HG02970 (cell line): ENCODE data around the gene CP.
"Not testable (repeated sequence)": the region's sequence is repeated elsewhere in the genome, so short reads cannot be mapped to it uniquely, and the experiment has no call there.

Source experiments
- ATAC-seq: cut with Tn5 transposase; IDR thresholded peaks from one replicate; pipeline ENCODE4 v1.9.1; 2021; ENCODE audit warnings: mild to moderate bottlenecking, moderate library complexity, moderate number of reproducible peaks; ENCODE audit not compliant: unreplicated experiment, low FRiP score

The CP gene

GRCh38 chr3:149221783-149222517 lies at the start of gene CP:
CP (minus strand) TSS chr3:149221829; CDS start chr3:149221792, 37 bp downstream.
- ATAC-seq: no peak

GRCh38 chr3:149270180-149270579 lies 48.6 kb upstream of the CP start:
- ATAC-seq: no peak

GRCh38 chr3:149269687-149270086 lies 48.1 kb upstream of the CP start:
- no peak for ATAC-seq

GRCh38 chr3:149267565-149267964 lies 45.9 kb upstream of the CP start:
- ATAC-seq: no peak

GRCh38 chr3:149266736-149267135 lies 45.1 kb upstream of the CP start:
- ATAC-seq: no peak

GRCh38 chr3:149263856-149264255 lies 42.2 kb upstream of the CP start:
- no peak for ATAC-seq

- no peak for ATAC-seq
These were observed 37.1 kb upstream of the CP start for GRCh38 chr3:149258714-149259113.

- ATAC-seq: no peak
These were observed 36.7 kb upstream of the CP start for GRCh38 chr3:149258298-149258697.

- no peak for ATAC-seq
These were observed 30.6 kb upstream of the CP start for GRCh38 chr3:149252272-149252671.

- ATAC-seq: no peak
These were observed 29.6 kb upstream of the CP start for GRCh38 chr3:149251186-149251585.

- ATAC-seq: no peak
These were observed 26.5 kb upstream of the CP start for GRCh38 chr3:149247929-149248691.

GRCh38 chr3:149247008-149247710 lies 25.5 kb upstream of the CP start:
- no peak for ATAC-seq

GRCh38 chr3:149245738-149246451 lies 24.3 kb upstream of the CP start:
- ATAC-seq: peak; percentile 62

- ATAC-seq: no peak
These were observed 21.9 kb upstream of the CP start for GRCh38 chr3:149243540-149243939.

GRCh38 chr3:149239357-149239936 lies 17.8 kb upstream of the CP start:
- no peak for ATAC-seq

GRCh38 chr3:149238268-149238667 lies 16.6 kb upstream of the CP start:
- ATAC-seq: not testable (repeated sequence)

- no peak for ATAC-seq
These were observed 14.2 kb upstream of the CP start for GRCh38 chr3:149235599-149236424.

- no peak for ATAC-seq
These were observed 13.1 kb upstream of the CP start for GRCh38 chr3:149234671-149235245.

GRCh38 chr3:149233323-149233722 lies 11.7 kb upstream of the CP start:
- ATAC-seq: no peak
